NCI-H1105 (cell line): ENCODE data around the gene CCDC51.
"Not testable (repeated sequence)": the region's sequence is repeated elsewhere in the genome, so short reads cannot be mapped to it uniquely, and the experiment has no call there.

Source experiments
- DNase-seq: peaks from one replicate; lab custom pipeline; 2025; lab: John Stamatoyannopoulos, UW

CCDC51 gene

GRCh38 chr3:48465531-48466378 lies 25.8 kb upstream of the CCDC51 start:
- DNase-seq, result peak; percentile 18

- DNase-seq, result no peak
These were observed 25.3 kb upstream of the CCDC51 start for GRCh38 chr3:48465237-48465530.

- DNase-seq, result no peak
These were observed 24.8 kb upstream of the CCDC51 start for GRCh38 chr3:48464713-48465221.

GRCh38 chr3:48463703-48464102 lies 23.8 kb upstream of the CCDC51 start:
- DNase-seq, result no peak

GRCh38 chr3:48461767-48462166 lies 21.8 kb upstream of the CCDC51 start:
- not testable (repeated sequence) for DNase-seq

GRCh38 chr3:48460517-48460902 lies 20.6 kb upstream of the CCDC51 start:
- no peak for DNase-seq

GRCh38 chr3:48459773-48460516 lies 20.0 kb upstream of the CCDC51 start:
- DNase-seq, result no peak

GRCh38 chr3:48459331-48459730 lies 19.4 kb upstream of the CCDC51 start:
- DNase-seq, result no peak

GRCh38 chr3:48456456-48456855 lies 16.5 kb upstream of the CCDC51 start:
- no peak for DNase-seq

GRCh38 chr3:48451270-48451669 lies 11.4 kb upstream of the CCDC51 start:
- no peak for DNase-seq

GRCh38 chr3:48446425-48447193 lies 6.7 kb upstream of the CCDC51 start, which contains the start of gene ATRIP:
ATRIP (plus strand) TSS chr3:48446737; CDS start chr3:48446846, 109 bp downstream.
- peak; percentile 50 for DNase-seq

- DNase-seq, result no peak
These were observed 6.1 kb upstream of the CCDC51 start for GRCh38 chr3:48446043-48446424.

GRCh38 chr3:48445277-48445882 lies 5.5 kb upstream of the CCDC51 start:
- no peak for DNase-seq

GRCh38 chr3:48441940-48442339 lies 2.0 kb upstream of the CCDC51 start:
- DNase-seq, result no peak

- no peak for DNase-seq
These were observed 655 bp upstream of the CCDC51 start for GRCh38 chr3:48440590-48440958.

GRCh38 chr3:48437812-48438211 lies 2.1 kb downstream of the CCDC51 start:
- DNase-seq, result no peak

GRCh38 chr3:48436855-48437254 lies 3.1 kb downstream of the CCDC51 start:
- DNase-seq, result no peak

- DNase-seq, result no peak
These were observed 3.5 kb downstream of the CCDC51 start for GRCh38 chr3:48436477-48436787.

GRCh38 chr3:48435774-48436476 lies 4.0 kb downstream of the CCDC51 start:
- peak; percentile 69 for DNase-seq

GRCh38 chr3:48435223-48435595 lies 4.7 kb downstream of the CCDC51 start:
- no peak for DNase-seq

GRCh38 chr3:48434591-48435222 lies 5.2 kb downstream of the CCDC51 start:
- DNase-seq, result no peak
